Glomerular visceral epithelial cell (primary cell): Measurements from ENCODE around the gene IGFBP6.
A peak's percentile ranks its signal among the peaks of the same experiment; 100 is the strongest.
"Not testable (repeated sequence)": the region's sequence is repeated elsewhere in the genome, so short reads cannot be mapped to it uniquely, and the experiment has no call there.

ENCODE experiments used
- DNase-seq: peaks from one replicate; pipeline ENCODE4 v3.0.0-alpha.2; 2016; ENCODE audit errors: extremely low spot score

IGFBP6 gene

GRCh38 chr12:53070877-53071492 lies 26.5 kb upstream of the IGFBP6 start:
- DNase-seq = no peak

DNA sequence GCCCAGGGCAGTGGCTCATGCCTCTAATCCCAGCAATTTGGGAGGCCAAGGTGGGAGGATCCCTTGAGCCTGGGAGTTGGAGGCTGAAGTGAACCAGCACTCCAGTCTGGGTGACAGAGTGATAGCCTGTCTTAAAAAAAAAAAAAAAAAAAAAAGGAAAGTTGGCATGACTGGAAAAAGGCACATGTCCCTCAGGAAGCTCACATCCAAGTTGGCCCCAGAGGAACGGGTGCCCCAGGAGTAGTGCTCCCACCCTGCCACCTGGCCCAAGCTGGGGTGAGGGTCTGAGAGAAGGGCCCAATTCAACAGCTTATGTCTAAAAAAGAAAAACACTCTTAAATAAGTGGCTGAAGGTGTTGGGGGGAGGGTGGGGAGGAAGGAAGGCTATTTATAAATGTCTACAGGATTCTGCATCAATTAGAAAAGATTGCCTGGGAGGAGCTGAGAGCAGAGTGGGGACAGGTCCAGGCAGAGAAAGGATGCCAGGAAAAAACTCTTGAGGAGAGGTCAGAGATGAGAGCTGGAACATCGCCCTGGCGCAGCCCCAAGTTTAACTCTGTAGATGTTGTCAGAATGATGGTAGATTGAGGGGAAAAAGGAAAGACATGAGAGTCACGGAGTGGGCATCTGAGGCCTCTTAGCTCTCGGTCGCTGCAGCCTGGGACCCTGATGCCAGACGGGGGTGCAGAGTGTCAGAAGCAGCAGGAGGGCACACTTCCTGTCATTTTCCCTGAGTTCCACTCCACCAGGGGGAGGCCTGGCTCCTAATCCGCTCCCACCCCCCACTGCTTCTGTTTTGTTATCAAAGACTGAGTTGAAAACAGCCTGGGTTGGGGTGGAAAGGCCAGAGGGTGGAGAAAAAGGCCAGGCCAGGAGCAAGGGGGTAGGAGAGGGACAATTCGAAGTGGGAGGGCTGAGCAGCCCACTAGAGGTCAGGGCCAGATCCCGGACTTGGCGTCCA lies 25.6 kb upstream of the IGFBP6 start:
- no peak for DNase-seq

GRCh38 chr12:53073881-53074280 lies 23.6 kb upstream of the IGFBP6 start:
- no peak for DNase-seq

DNA sequence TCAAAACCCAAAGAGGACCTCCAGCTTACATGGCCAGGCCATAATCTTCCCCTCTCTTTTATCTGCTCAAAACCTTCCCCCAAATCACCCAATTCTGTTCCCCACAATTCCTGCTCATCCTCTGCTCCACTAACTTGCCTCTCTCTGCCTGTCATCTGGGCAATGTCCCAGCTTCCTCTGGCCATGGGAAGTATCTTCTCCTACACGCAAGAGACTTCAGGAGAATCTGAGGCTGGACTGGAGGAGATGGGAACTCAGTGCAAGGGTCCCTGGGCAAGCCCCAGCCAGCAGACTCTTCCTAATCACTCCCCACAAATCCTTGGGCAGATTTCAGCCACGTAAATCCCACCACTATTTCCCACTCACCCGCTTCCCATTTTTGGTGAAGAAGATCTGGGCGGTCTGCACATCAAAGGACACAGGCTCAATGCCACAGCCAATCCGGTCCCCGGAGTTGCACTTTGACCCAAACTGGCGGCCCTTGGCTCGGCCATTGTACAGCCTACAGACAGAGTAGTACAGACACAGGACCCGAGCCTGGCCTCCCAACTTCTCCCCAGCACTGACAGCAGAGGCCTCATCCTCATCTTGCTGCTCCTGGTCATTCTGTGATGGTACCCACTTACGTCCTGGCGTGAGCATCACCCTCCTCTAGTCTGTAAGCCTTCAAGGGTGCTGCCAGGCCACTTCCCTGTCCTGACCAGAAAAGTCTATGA lies 23.0 kb upstream of the IGFBP6 start:
- no peak for DNase-seq

DNA sequence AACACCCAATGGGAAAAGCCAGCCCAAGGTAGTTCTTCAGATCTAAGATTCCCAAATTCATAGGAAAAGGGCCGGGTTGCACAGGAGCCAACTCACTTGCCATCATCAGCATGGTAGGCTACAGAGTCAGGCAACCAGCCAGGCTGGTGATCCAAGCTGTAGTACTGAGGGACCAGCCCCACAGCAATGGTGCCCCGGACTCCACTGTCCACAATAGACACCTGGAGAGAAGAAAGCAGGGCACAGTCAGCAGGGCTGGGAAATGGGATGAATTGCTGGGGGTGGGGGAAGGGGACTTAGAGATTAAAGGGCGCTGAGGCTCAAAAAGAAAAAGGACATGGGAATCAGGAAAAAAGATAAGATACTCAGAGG lies 22.5 kb upstream of the IGFBP6 start:
- no peak for DNase-seq

DNA sequence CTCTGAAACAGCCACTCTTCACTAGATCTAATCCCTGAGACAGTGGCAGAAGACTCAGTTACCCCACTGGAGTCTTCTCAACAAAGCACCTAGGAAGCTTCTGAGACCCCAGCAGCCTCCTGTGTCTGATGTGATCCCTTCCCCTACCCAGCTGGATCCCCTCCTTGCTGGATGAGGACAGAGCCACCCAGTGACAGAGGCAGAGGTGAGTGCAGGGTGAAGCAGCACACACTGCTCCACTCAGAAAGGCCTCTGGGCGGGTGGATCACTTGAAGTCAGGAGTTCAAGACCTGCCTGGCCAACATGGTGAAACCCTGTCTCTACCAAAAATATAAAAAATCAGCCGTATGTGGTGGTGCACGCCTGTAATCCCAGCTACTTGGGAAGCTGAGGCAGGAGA lies 21.0 kb upstream of the IGFBP6 start:
- no peak for DNase-seq

- DNase-seq = no peak
Measured at GRCh38 chr12:53077030-53077429, 20.4 kb upstream of the IGFBP6 start.

- no peak for DNase-seq
Measured at GRCh38 chr12:53078425-53079225, 18.8 kb upstream of the IGFBP6 start.

- peak; percentile 98 for DNase-seq
Measured at GRCh38 chr12:53079226-53080117, 18.0 kb upstream of the IGFBP6 start, which contains the start of gene SPRYD3. Gene SPRYD3, minus strand, starts transcription at chr12:53079390. Its CDS starts 57 bp downstream, at chr12:53079333.

DNA sequence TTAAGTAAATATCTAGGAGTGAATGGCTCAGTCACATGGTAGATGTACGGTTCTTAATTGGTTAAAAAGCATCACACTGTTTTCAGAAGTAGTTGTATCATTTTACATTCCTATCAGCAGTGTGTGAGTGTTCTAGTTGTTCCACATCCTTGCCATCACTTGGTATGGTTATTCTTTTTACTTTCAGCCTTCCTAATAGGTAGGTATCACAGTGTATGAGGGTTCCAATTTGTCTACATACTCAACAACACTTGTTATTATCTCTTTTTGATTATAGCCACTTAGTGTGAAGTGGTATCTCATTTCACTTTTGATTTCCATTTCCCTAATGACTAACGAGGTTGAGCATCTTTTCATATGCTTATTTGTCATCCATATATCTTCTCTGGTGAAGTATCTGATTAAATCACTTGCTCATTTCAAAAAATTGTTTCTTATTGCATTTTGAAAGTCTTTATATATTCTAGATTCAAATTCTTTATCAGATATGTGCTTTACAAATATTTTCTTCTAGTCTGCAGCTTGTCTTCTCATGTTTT lies 14.8 kb upstream of the IGFBP6 start:
- no peak for DNase-seq

- no peak for DNase-seq
Measured at GRCh38 chr12:53086361-53086760, 11.1 kb upstream of the IGFBP6 start.

- DNase-seq = no peak
Measured at GRCh38 chr12:53090105-53090504, 7.4 kb upstream of the IGFBP6 start.

- no peak for DNase-seq
Measured at GRCh38 chr12:53090554-53090953, 6.9 kb upstream of the IGFBP6 start.

- DNase-seq = no peak
Measured at GRCh38 chr12:53091756-53092155, 5.7 kb upstream of the IGFBP6 start.

- DNase-seq = no peak
Measured at GRCh38 chr12:53093777-53094393, 3.6 kb upstream of the IGFBP6 start.

DNA sequence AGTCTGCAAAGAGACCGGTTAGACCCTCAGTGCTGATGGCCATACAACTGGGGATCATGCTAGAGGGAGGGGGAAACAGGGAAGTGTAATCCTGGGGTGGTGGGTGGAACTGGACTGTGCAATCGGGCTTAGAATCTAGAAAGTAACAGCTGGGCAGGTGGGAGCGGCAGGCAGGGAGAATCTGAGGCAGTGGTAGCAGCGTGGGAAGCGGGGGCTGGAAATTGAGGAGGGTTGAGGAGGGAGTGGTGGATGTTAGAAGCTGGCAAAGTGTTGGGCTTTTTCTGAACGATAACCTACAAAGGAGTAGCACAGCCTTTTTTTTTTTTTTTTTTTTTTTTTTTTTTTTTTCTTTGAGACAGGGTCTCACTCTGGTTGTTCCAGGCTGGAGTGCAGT lies 3.1 kb upstream of the IGFBP6 start:
- DNase-seq = no peak

GRCh38 chr12:53094796-53095595 lies 2.5 kb upstream of the IGFBP6 start:
- DNase-seq = not testable (repeated sequence)

GRCh38 chr12:53095596-53095895 lies 1.9 kb upstream of the IGFBP6 start:
- not testable (repeated sequence) for DNase-seq

- DNase-seq = no peak
Measured at GRCh38 chr12:53096089-53096741, 1.3 kb upstream of the IGFBP6 start.
